T-cell (primary cell): ENCODE data around the gene BCAP29. TPM values are rescaled to one million over a fixed set of nuclear protein-coding genes. Genes with fewer than 3 reads are reported as not detected.

Source experiments
- ATAC-seq, 4 experiments: fragments of 200-7000 bp in 3 of 4; fragments of 150-1000 bp in 1 of 4; cut with Tn5 transposase; replicated peaks in 1 of 4; 1 replicate in 3 of 4; 2 replicates in 1 of 4; pipeline ENCODE4 v1.10.0; 2021; ENCODE audit warnings: moderate library complexity in 3 of 4, mild to moderate bottlenecking in 2 of 4, moderate number of reproducible peaks in 1 of 4
- CTCF ChIA-PET, 2 donors: fragments of 300-600 bp; sonication (Branson Sonifier 250); formaldehyde crosslinking; loops; one replicate each; lab custom pipeline; 2022; ENCODE audit warnings: antibody characterized with exemption in 2 of 2; lab: Charles Lee
- POLR2A ChIA-PET, 2 donors: fragments of 300-600 bp; sonication (Branson Sonifier 250); formaldehyde crosslinking; loops; one replicate each; lab custom pipeline; 2022; ENCODE audit warnings: antibody characterized with exemption in 2 of 2; lab: Charles Lee
- DNase-seq, 35 experiments: peaks; one replicate each; pipeline versions ENCODE4 v3.0.0 to v3.0.0-alpha.2; 2013 to 2023
- H3K27ac ChIP-seq: one replicate; pipeline ENCODE4 v1.5.1; 2013; ENCODE audit warnings: low read length
- H3K27me3 ChIP-seq, 2 experiments: replicated peaks in 1 of 2; 1 replicate in 1 of 2; 2 replicates in 1 of 2; pipeline versions ENCODE4 v1.6.1 to v1.7.0; 2013; ENCODE audit warnings: low read length in 1 of 2, mixed read lengths in 1 of 2; ENCODE audit not compliant: control insufficient read depth in 2 of 2, insufficient read depth in 2 of 2; ENCODE audit errors: extremely low read depth in 1 of 2
- H3K36me3 ChIP-seq, 2 donors: 1 replicate in 1 of 2; 2 replicates in 1 of 2; pipeline versions ENCODE4 v1.6.1 to v1.7.0; 2013; ENCODE audit warnings: low read length in 1 of 2; ENCODE audit not compliant: control insufficient read depth in 2 of 2, insufficient read depth in 1 of 2; ENCODE audit errors: extremely low read depth in 1 of 2
- H3K4me1 ChIP-seq, 2 experiments: 1 replicate in 1 of 2; 2 replicates in 1 of 2; pipeline versions ENCODE4 v1.6.1 to v1.7.0; 2013; ENCODE audit warnings: low read length in 2 of 2, mixed read lengths in 1 of 2; ENCODE audit not compliant: insufficient read depth in 2 of 2, control insufficient read depth in 1 of 2; ENCODE audit errors: extremely low read depth in 1 of 2
- H3K4me3 ChIP-seq, 2 donors: 1 replicate in 1 of 2; 2 replicates in 1 of 2; pipeline versions ENCODE4 v1.5.1 to v1.7.0; 2013; ENCODE audit warnings: mild to moderate bottlenecking in 2 of 2, low read length in 1 of 2, moderate library complexity in 1 of 2; ENCODE audit not compliant: control insufficient read depth in 1 of 2; ENCODE audit errors: extremely low read depth in 1 of 2
- H3K9me3 ChIP-seq: 2 replicates; pipeline ENCODE4 v1.7.0; 2013
- H3K27ac Mint-ChIP-seq, 2 donors: one replicate each; pipeline ENCODE4 v1.8.0; 2020 to 2021; ENCODE audit warnings: mild to moderate bottlenecking in 2 of 2, mixed read lengths in 2 of 2
- H3K27me3 Mint-ChIP-seq, 2 donors: one replicate each; pipeline ENCODE4 v1.8.0; 2021 to 2022; ENCODE audit warnings: mixed read lengths in 2 of 2
- H3K36me3 Mint-ChIP-seq: one replicate; pipeline ENCODE4 v1.8.0; 2021; ENCODE audit warnings: mixed read lengths
- H3K4me1 Mint-ChIP-seq, 3 donors: one replicate each; pipeline ENCODE4 v1.8.0; 2020 to 2022; ENCODE audit warnings: mixed read lengths in 3 of 3, mild to moderate bottlenecking in 1 of 3
- H3K4me3 Mint-ChIP-seq, 3 donors: one replicate each; pipeline ENCODE4 v1.8.0; 2020 to 2022; ENCODE audit warnings: mild to moderate bottlenecking in 3 of 3, mixed read lengths in 3 of 3, moderate library complexity in 3 of 3
- H3K9me3 Mint-ChIP-seq, 3 donors: one replicate each; pipeline ENCODE4 v1.8.0; 2020 to 2022; ENCODE audit warnings: mixed read lengths in 3 of 3
- WGBS: methylation state at CpG from one replicate; pipeline ENCODE4 v1.1.5; 2013; ENCODE audit warnings: missing lambda C conversion rate; ENCODE audit not compliant: insufficient coverage; 5-methylcytosine and 5-hydroxymethylcytosine counted together
- total RNA-seq, 35 experiments: library from RNA in 6 of 35; stranded (reverse) in 6 of 35; fragments of 120-200 nt in 1 of 35; gene quantifications; one replicate each; pipeline versions ENCODE4 v1.2.1 to v1.2.4 and lab custom pipeline; 2013 to 2026

BCAP29 gene
- total RNA-seq, 5 donors from 2014 or later (not counting 1 experiment from before 2014, with no cell fraction given): 12.5 to 17.5 (median 15.9) TPM

DNA sequence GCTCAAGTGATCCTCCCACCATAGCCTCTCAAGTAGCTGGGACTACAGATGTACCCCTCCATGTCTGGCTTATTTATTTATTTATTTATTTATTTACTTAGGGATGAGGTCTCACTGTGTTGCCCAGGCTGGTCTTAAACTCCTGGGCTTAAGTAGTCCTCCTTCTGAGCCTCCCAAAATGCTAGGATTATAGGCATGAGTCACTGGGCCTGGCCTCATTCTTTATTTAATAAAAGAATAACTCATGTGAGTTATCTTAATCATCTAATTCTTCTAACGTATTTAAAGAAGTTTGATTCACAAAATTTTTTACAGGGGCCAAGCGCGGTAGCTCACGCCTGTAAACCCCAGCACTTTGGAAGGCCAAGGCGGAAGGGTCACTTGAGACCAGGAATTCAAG is 72.6 kb downstream of the BCAP29 start:
- no peaks in the 10 kb centered on the region for H3K9me3 ChIP-seq
- ATAC-seq (no peak), DNase-seq (no peak)
- Mint-ChIP-seq H3K36me3 (no peaks in the 10 kb centered on the region), H3K4me1 (no peaks in the 10 kb centered on the region), H3K4me3 (no peak overlapping the region), H3K27me3 (peaks cover 18 to 25% of the 10 kb centered on the region in 2 donors), H3K27ac (no peak overlapping the region), H3K9me3 (no peaks in the 10 kb centered on the region)
- 100% methylated on average over 1 of the region's 5 CpGs for WGBS
- H3K4me1 ChIP-seq: no peaks in the 10 kb centered on the region
- ChIA-PET CTCF (no interaction called here), POLR2A (interaction anchor here in 1 of 2 donors (0.6 kb wide), 1 partner anchor 86 kb away, joined by 4 read pairs; no protein-coding TSS in a partner anchor)
- no peak overlapping the region for H3K27ac ChIP-seq
- H3K27me3 ChIP-seq: peaks cover 0 to 9% of the 10 kb centered on the region in 2 experiments
- no peak overlapping the region for H3K4me3 ChIP-seq
- no peaks in the 10 kb centered on the region for H3K36me3 ChIP-seq

- POLR2A ChIA-PET: no interaction called here
- ATAC-seq (no peak), DNase-seq (no peak)
- CTCF ChIA-PET: no interaction called here
- Histone ChIP-seq H3K9me3 (no peaks in the 10 kb centered on the region), H3K4me1 (peaks cover 0 to 19% of the 10 kb centered on the region in 2 experiments), H3K27ac (no peak overlapping the region), H3K4me3 (no peak overlapping the region), H3K36me3 (no peaks in the 10 kb centered on the region), H3K27me3 (peaks cover 18 to 29% of the 10 kb centered on the region in 2 experiments)
- Mint-ChIP-seq H3K27me3 (peaks cover 38 to 58% of the 10 kb centered on the region in 2 donors), H3K36me3 (no peaks in the 10 kb centered on the region), H3K27ac (no peak overlapping the region), H3K9me3 (no peaks in the 10 kb centered on the region), H3K4me1 (peaks cover 16 to 26% (median 17%) of the 10 kb centered on the region in 3 donors), H3K4me3 (no peak overlapping the region)
Measured at GRCh38 chr7:107658467-107658866, 78.4 kb downstream of the BCAP29 start.

- Histone ChIP-seq H3K4me3 (no peak overlapping the region), H3K27ac (no peak overlapping the region), H3K9me3 (no peaks in the 10 kb centered on the region), H3K36me3 (no peaks in the 10 kb centered on the region), H3K4me1 (peaks cover 0 to 19% of the 10 kb centered on the region in 2 experiments), H3K27me3 (peaks cover 18 to 36% of the 10 kb centered on the region in 2 experiments)
- CTCF ChIA-PET: no interaction called here
- Mint-ChIP-seq H3K9me3 (no peaks in the 10 kb centered on the region), H3K27me3 (peaks cover 38 to 57% of the 10 kb centered on the region in 2 donors), H3K4me3 (peak overlapping the region; percentile 76 to 83 (median 77)), H3K36me3 (no peaks in the 10 kb centered on the region), H3K27ac (no peak overlapping the region), H3K4me1 (peaks cover 16 to 26% (median 17%) of the 10 kb centered on the region in 3 donors)
- DNase-seq: peak in 1 of 35 experiments; percentile 8
- WGBS: no CpG with 5 or more reads among the region's 4 CpGs
- ATAC-seq: peak; percentile 36 to 63 (median 48)
- POLR2A ChIA-PET: no interaction called here
Measured at GRCh38 chr7:107659666-107660065, 79.6 kb downstream of the BCAP29 start.

DNA sequence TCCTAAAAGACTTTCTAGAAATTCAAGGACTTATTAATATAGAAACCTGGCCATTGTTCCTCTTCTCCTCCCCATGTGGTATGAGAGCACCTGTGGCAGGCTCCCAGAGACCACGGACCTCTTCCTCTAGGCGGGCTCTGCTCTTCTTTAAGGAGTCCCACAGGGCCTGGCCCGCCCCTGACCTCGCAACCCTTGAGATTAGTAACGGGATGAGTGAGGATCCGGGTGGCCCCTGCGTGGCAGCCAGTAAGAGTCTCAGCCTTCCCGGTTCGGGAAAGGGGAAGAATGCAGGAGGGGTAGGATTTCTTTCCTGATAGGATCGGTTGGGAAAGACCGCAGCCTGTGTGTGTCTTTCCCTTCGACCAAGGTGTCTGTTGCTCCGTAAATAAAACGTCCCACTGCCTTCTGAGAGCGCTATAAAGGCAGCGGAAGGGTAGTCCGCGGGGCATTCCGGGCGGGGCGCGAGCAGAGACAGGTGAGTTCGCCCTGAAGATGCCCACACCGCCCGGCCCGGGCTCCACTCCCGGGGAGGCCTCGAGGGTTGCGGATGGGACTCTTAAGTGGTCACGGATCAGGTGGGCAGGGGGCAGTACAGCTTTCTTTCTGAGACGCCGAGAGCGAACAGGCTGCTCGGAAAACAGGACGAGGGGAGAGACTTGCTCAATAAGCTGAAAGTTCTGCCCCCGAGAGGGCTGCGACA is 80.5 kb downstream of the BCAP29 start, which contains the start of gene SLC26A4:
SLC26A4 (plus strand) TSS at position 448 of the 700 bp plus-strand sequence. CDS start 814 bp downstream, outside the sequence.
- POLR2A ChIA-PET: interaction anchor here in 1 of 2 donors (0.6 kb wide), 1 partner anchor 21 kb away, joined by 4 read pairs; no protein-coding TSS in a partner anchor
- Histone ChIP-seq H3K27me3 (peaks cover 20 to 36% of the 10 kb centered on the region in 2 experiments), H3K4me1 (peaks cover 0 to 19% of the 10 kb centered on the region in 2 experiments), H3K9me3 (no peaks in the 10 kb centered on the region), H3K36me3 (no peaks in the 10 kb centered on the region), H3K27ac (no peak within 1 kb of the TSS), H3K4me3 (peak within 1 kb of the TSS; percentile 29 to 66)
- Mint-ChIP-seq H3K4me3 (peak within 1 kb of the TSS; percentile 77 to 83 (median 83)), H3K36me3 (no peaks in the 10 kb centered on the region), H3K27me3 (peaks cover 31 to 57% of the 10 kb centered on the region in 2 donors), H3K4me1 (peaks cover 16 to 26% (median 17%) of the 10 kb centered on the region in 3 donors), H3K9me3 (no peaks in the 10 kb centered on the region), H3K27ac (no peak within 1 kb of the TSS)
- 5% methylated on average over 35 of the region's 37 CpGs for WGBS
- CTCF ChIA-PET: no interaction called here
- DNase-seq (peak in 3 of 35 experiments; percentile 3 to 8 (median 3)), ATAC-seq (peak in 2 of 4 experiments; percentile 9 to 27)

- Histone ChIP-seq H3K36me3 (no peaks in the 10 kb centered on the region), H3K4me1 (peaks cover 0 to 19% of the 10 kb centered on the region in 2 experiments), H3K27me3 (peaks cover 20 to 37% of the 10 kb centered on the region in 2 experiments), H3K27ac (no peak overlapping the region), H3K4me3 (peak overlapping the region; percentile 29 to 66), H3K9me3 (no peaks in the 10 kb centered on the region)
- Mint-ChIP-seq H3K4me1 (peaks cover 16 to 26% (median 17%) of the 10 kb centered on the region in 3 donors), H3K27ac (no peak overlapping the region), H3K4me3 (peak overlapping the region; percentile 77 to 83 (median 83)), H3K36me3 (no peaks in the 10 kb centered on the region), H3K27me3 (peaks cover 28 to 56% of the 10 kb centered on the region in 2 donors), H3K9me3 (no peaks in the 10 kb centered on the region)
- ChIA-PET POLR2A (no interaction called here), CTCF (no interaction called here)
- DNase-seq (peak in 20 of 35 experiments; percentile 0 to 38 (median 16)), ATAC-seq (peak; percentile 57 to 79 (median 57))
- 1% methylated on average over 71 of the region's 73 CpGs for WGBS
Measured at GRCh38 chr7:107661081-107661864, 81.2 kb downstream of the BCAP29 start.

DNA sequence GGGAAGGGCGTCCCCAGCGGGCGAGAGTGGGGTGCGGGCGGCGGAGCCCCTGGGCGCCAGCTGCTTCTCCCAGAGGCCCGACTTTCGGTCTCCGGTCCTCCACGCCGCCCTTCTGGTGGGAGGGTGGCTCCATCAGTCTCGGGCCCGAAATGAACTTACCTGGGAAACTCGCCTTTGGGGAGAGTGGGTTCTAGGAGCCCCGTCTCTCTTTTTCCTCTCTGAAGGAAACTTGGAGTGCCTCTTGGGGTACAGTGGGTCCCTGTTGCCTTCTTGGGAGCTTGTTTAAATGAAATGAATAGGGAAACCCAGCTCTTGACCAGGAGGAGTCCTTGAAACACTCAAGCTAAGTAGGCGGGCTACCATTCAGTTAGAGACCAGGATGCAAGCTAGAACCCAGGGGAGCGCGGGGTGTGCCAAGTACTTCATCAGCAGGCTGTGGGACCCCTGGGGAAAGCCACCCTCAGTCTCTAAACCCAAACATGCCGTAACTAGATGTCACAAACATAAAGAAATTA is 81.9 kb downstream of the BCAP29 start:
- peaks cover 28 to 54% of the 10 kb centered on the region in 2 donors for H3K27me3 Mint-ChIP-seq
- DNase-seq: no peak
- 12% methylated on average over 14 of the region's 20 CpGs for WGBS

More for the DNA sequence above, 81.9 kb downstream of the BCAP29 start:
- H3K27me3 ChIP-seq: peaks cover 20 to 37% of the 10 kb centered on the region in 2 experiments
- H3K4me3 ChIP-seq: peak overlapping the region; percentile 29 to 66
- H3K4me3 Mint-ChIP-seq: peak overlapping the region; percentile 77 to 83 (median 83)
- no peak for ATAC-seq
- no peaks in the 10 kb centered on the region for H3K36me3 Mint-ChIP-seq
- no peak overlapping the region for H3K27ac Mint-ChIP-seq
- H3K36me3 ChIP-seq: no peaks in the 10 kb centered on the region
- peaks cover 16 to 26% (median 17%) of the 10 kb centered on the region in 3 donors for H3K4me1 Mint-ChIP-seq
- no peak overlapping the region for H3K27ac ChIP-seq
- H3K4me1 ChIP-seq: peaks cover 0 to 19% of the 10 kb centered on the region in 2 experiments
- POLR2A ChIA-PET: no interaction called here
- CTCF ChIA-PET: no interaction called here
- no peaks in the 10 kb centered on the region for H3K9me3 Mint-ChIP-seq
- H3K9me3 ChIP-seq: no peaks in the 10 kb centered on the region
